ENCODE measurements around the gene TGM4.

The TGM4 gene

DNA sequence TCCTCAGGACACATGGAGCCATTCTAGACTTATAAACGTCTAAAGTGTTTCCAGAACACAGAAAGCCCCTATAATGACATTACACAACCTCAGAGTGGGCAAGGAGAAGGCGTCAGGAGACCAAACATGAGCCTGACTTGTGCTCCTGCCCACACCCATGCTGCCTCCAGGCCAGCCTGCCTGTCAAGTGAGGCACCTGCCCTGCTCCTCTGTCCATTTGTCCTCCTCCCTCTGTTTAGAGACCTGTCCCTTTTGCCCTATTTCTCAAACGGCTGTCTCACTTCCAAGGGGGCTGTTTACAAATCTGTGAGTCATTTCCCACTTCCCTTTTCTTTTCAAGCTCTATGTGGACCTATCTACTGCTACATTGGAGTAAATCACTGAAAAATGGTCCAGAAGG is 80.6 kb downstream of the TGM4 start:
- H3K4me2 ChIP-seq (ENCODE audit: low read depth, low read length, poor library complexity, severe bottlenecking) = no peak overlapping the region
- no peak overlapping the region for H3K4me3 ChIP-seq (ENCODE audit: insufficient read depth, low read length, poor library complexity, severe bottlenecking)
- H3K27me3 ChIP-seq (ENCODE audit: low read length) = no peaks in the 10 kb centered on the region
- no peak overlapping the region for H3K27ac ChIP-seq (ENCODE audit: low read depth, low read length)
- no peaks in the 10 kb centered on the region for H3K36me3 ChIP-seq (ENCODE audit: low read length)
- no peaks in the 10 kb centered on the region for H3K79me2 ChIP-seq (ENCODE audit: insufficient read depth, low read length)
- no peaks in the 10 kb centered on the region for H3K9me3 ChIP-seq (ENCODE audit: insufficient read depth, low read length)
- TF ChIP-seq EZH2phosphoT487 (conservative IDR thresholded peaks at IDR 0.05; ENCODE audit: low read length) = no peak
- TF ChIP-seq, protein P1, sequence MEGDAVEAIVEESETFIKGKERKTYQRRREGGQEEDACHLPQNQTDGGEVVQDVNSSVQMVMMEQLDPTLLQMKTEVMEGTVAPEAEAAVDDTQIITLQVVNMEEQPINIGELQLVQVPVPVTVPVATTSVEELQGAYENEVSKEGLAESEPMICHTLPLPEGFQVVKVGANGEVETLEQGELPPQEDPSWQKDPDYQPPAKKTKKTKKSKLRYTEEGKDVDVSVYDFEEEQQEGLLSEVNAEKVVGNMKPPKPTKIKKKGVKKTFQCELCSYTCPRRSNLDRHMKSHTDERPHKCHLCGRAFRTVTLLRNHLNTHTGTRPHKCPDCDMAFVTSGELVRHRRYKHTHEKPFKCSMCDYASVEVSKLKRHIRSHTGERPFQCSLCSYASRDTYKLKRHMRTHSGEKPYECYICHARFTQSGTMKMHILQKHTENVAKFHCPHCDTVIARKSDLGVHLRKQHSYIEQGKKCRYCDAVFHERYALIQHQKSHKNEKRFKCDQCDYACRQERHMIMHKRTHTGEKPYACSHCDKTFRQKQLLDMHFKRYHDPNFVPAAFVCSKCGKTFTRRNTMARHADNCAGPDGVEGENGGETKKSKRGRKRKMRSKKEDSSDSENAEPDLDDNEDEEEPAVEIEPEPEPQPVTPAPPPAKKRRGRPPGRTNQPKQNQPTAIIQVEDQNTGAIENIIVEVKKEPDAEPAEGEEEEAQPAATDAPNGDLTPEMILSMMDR (IDR thresholded peaks at IDR 0.05; ENCODE audit: insufficient read depth, low read length, poor library complexity, severe bottlenecking) = no peak
- no peaks in the 10 kb centered on the region for H4K20me1 ChIP-seq (ENCODE audit: low read depth, low read length)
- no peaks in the 10 kb centered on the region for H3K9me2 ChIP-seq (replicated peaks; ENCODE audit: insufficient read depth, low read length)
- no peak overlapping the region for H2AFZ ChIP-seq (ENCODE audit: low read depth, low read length, severe bottlenecking)
- H3F3A ChIP-seq (ENCODE audit: insufficient read depth) = no peaks in the 10 kb centered on the region
- H3K9ac ChIP-seq (ENCODE audit: low read length) = no peak overlapping the region

DNA sequence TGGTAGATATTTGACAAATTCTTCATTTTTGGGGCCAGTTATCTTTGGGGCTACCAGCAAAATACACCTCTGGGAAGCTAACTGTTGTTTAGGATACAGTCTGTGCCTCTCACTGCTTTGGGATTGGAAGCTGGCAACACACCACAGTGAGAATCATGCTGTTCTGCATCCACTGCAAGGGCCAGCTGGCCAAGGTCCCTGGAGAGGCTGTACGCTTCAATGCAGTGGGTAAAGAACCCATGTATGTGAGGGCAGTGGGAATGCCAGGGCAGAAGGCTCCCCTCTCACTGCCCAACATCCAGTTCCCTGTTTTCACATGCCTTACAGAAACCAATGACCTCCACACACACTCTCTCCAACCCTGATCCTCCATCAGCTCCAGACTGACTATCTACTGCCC is 81.5 kb downstream of the TGM4 start:
- Histone ChIP-seq H3K79me2 (ENCODE audit: insufficient read depth, low read length) (no peaks in the 10 kb centered on the region), H3K27ac (ENCODE audit: low read depth, low read length) (no peak overlapping the region), H3K27me3 (ENCODE audit: low read length) (no peaks in the 10 kb centered on the region), H3K9ac (ENCODE audit: low read length) (no peak overlapping the region), H3F3A (ENCODE audit: insufficient read depth) (no peaks in the 10 kb centered on the region), H3K4me2 (ENCODE audit: low read depth, low read length, poor library complexity, severe bottlenecking) (no peak overlapping the region), H2AFZ (ENCODE audit: low read depth, low read length, severe bottlenecking) (no peak overlapping the region), H3K36me3 (ENCODE audit: low read length) (no peaks in the 10 kb centered on the region), H3K9me3 (ENCODE audit: insufficient read depth, low read length) (no peaks in the 10 kb centered on the region), H4K20me1 (ENCODE audit: low read depth, low read length) (no peaks in the 10 kb centered on the region), H3K9me2 (replicated peaks; ENCODE audit: insufficient read depth, low read length) (no peaks in the 10 kb centered on the region), H3K4me3 (ENCODE audit: insufficient read depth, low read length, poor library complexity, severe bottlenecking) (no peak overlapping the region)
- no peak for TF ChIP-seq EZH2phosphoT487 (conservative IDR thresholded peaks at IDR 0.05; ENCODE audit: low read length)
- TF ChIP-seq, protein P1 (IDR thresholded peaks at IDR 0.05; ENCODE audit: insufficient read depth, low read length, poor library complexity, severe bottlenecking) = no peak

DNA sequence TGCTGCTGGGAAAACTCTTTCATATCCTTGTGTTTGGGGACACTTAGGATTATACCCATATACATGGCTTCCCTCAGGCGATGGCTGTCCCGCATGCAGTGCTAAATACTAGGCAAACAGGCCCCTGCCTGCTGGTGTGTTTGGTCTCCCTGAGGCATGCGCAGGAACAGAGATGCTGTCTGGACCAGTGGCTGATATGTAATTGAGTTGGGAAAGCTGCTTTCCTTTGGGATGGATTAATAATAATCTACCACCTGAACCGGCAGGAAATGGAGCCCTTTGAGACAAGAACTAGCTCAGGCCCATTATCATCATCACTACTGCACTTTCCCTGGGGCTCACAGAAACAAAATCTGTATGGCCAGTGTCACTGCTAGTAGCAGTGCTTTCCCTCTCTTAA is 83.6 kb downstream of the TGM4 start:
- no peak overlapping the region for H3K27ac ChIP-seq (ENCODE audit: low read depth, low read length)
- no peaks in the 10 kb centered on the region for H3K9me2 ChIP-seq (replicated peaks; ENCODE audit: insufficient read depth, low read length)
- H3K9me3 ChIP-seq (ENCODE audit: insufficient read depth, low read length) = no peaks in the 10 kb centered on the region
- H2AFZ ChIP-seq (ENCODE audit: low read depth, low read length, severe bottlenecking) = no peak overlapping the region
- H3K79me2 ChIP-seq (ENCODE audit: insufficient read depth, low read length) = 0 out of 2 replicates have a peak, but pooled peaks cover 4% of the 10 kb centered on the region
- H3K36me3 ChIP-seq (ENCODE audit: low read length) = no peaks in the 10 kb centered on the region
- H3K27me3 ChIP-seq (ENCODE audit: low read length) = no peaks in the 10 kb centered on the region
- no peak overlapping the region for H3K9ac ChIP-seq (ENCODE audit: low read length)
- no peaks in the 10 kb centered on the region for H3F3A ChIP-seq (ENCODE audit: insufficient read depth)
- H3K4me3 ChIP-seq (ENCODE audit: insufficient read depth, low read length, poor library complexity, severe bottlenecking) = no peak overlapping the region
- TF ChIP-seq EZH2phosphoT487 (conservative IDR thresholded peaks at IDR 0.05; ENCODE audit: low read length) = no peak
- TF ChIP-seq, protein P1 (IDR thresholded peaks at IDR 0.05; ENCODE audit: insufficient read depth, low read length, poor library complexity, severe bottlenecking) = no peak
- no peak overlapping the region for H3K4me2 ChIP-seq (ENCODE audit: low read depth, low read length, poor library complexity, severe bottlenecking)
- no peaks in the 10 kb centered on the region for H4K20me1 ChIP-seq (ENCODE audit: low read depth, low read length)
